M059J (cell line): ENCODE data around the gene GLIS1. TPM values are rescaled to one million over a fixed set of nuclear protein-coding genes. Genes with fewer than 3 reads are reported as not detected.

ENCODE experiments used
- DNase-seq: peaks from one replicate; pipeline ENCODE4 v3.0.0-alpha.2; 2012; ENCODE audit warnings: low read depth
- total RNA-seq: library from RNA; depleted of rRNA; stranded (reverse); fragments of >200 nt; shearing (Covaris generic); gene quantifications from 2 replicates; pipeline ENCODE4 v1.2.3, GENCODE V29; 2014

Gene GLIS1
- total RNA-seq, 1 experiment from 2014 or later: 3.0 TPM

DNA sequence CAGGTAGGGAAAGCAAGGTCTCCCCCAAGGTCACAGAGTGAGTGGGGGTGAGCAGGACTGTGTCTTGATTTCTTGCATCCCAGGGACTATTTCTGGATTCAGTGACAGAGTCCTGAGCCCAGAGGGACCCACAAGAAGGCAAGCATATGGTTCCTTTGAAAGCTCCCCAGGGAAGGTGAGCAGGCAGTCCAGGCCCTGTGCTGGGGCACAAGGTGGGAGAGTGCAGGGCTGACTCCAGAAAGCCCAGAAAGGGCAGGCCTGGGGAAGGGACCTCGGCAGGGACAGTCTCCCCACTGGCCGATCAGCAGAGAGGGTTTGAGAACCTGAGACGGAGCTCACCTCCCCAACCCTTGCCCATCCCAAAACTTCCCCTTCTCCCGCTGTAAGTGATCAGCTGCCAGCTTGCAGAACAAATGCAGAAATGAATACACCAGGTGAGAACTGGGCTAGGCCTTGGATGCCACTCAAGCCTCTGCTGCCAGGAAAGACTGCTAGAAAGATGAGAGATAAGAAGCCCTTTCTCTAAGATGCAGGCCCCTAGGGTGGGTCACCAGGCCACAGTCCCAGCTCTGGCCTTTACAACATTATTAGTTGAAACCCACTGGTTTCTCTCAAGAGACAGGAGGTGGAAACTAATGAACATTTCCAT, 121.0 kb downstream of the GLIS1 start:
- no peak for DNase-seq

DNA sequence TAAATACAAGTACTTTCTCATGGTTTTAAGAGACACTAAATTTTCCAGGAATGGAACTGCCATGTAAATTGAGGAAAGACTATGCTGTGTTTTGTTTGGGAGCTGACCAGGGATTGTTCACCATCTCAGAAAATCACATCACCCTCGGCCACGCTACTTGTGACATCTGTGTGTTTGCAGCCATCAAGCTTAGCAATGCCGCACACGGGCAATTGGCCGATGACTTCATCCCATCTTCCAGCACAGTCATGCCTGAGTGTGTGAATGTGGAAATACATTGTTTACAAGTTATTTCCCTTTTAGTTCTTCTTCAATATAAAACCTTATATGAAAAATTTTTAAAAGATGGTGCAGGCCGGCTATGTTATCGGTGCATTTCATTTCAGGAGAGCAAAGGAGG, 121.6 kb downstream of the GLIS1 start:
- peak; percentile 32 for DNase-seq

DNA sequence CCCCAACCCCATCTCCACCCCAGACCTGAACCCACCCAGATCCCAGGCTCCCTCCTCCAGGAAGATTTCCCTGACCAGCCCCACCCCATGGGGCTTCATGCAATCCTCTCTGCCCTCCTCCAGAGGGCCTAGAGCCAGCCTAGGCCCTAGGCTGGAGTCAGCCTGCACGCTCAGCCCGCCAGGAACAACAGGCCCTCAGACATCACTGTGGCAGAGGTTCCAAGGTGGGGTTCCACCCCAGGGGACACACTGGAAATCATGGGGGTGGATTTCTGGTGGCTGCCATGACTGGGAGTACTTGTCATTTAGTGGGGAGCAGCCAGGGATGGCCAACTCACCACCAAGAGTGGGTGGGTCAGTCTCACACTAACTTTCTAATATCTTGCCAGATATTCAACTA, 122.0 kb downstream of the GLIS1 start:
- DNase-seq: no peak

DNA sequence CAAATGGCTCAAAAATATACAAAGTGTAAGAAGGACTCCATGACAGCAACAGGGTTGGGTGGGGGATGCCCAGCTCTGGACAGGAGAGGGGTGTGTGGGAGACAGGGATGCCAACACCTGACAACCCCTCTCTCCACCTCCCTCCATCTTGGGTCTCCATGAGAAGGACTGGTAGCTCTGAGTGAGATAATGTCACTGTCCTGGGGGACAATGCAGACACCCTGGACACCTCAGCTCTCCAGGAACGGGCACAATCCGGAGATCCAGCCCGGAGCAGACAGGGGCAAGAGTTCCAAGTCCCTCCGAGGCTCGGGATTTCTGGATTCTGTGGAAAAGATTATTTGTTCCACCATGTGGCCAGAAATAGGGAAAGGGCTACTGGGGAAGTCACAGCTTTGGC, 122.5 kb downstream of the GLIS1 start:
- DNase-seq: no peak

DNA sequence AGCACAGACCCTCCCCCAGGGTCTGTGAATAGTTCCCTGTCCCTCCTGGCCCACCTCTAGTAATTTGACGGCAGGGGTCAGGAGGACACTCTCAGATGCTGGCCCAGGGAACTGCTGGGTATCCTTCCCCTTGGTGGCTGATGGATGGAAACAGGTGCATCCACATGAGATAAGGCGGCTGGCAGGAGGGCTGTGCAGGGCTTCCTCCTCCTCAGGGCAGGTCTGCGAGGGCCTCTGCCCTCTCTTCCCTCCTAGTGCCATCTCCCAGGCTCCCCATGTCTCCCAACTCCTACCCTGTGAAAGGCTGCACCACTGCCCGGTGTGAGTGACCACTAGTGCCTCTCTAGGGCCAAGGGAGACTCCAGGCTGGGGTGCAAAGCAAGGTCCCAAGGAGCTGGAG, 123.9 kb downstream of the GLIS1 start:
- no peak for DNase-seq

DNA sequence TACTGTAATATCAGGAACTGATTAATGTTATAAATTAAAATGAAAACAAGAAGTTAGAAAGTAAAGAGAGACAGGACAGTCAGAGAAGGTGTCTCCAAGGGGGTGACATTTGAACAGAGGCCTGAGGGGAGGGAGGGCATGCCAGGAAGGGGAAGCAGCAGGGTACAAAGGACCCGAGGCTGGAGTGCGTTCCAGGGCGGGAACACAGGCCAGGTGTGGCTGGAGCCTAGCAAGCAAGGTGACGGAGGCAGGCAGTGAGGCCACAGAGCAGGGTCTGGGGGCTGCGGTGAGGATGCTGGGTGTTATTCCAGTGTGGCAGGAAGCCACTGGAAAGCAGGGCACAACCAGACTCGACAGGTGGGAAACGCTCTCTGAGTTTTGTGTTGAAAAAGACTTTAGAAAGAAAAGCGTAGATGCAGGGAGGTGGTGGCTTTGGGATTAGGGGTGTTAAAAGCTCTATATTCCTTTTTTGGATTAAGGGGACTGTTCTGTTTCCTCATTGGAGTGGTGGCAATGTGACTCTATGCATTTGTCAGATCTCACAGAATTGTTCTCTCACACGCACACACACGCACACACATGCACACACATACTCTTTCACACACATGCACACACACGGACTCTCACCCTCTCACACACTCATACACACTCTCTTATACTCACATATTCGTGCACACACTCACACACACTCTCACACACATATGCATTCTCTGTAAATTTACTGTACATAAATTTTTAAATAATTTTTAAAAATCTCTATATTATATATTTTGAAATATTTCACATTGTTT, 124.5 kb downstream of the GLIS1 start:
- DNase-seq: no peak

DNA sequence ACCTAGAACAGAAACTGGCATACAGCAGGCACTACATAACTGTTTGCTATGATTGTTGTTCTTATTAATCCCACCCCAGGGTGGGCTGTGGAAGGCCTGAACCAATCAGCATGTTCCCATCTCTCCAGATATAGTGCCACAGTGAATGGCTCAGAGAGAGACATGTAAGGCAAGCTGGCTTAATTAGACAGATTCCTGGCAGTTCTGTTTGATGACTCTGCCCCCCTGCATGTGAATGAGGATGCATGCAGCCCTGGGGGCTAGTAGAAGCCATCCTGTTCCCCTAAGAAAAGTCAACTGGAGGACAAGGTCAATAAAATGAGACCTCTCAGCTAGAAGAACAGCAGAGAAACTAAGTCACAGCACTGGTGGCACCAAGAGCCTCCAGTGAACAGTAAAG, 130.3 kb downstream of the GLIS1 start:
- peak; percentile 19 for DNase-seq

DNA sequence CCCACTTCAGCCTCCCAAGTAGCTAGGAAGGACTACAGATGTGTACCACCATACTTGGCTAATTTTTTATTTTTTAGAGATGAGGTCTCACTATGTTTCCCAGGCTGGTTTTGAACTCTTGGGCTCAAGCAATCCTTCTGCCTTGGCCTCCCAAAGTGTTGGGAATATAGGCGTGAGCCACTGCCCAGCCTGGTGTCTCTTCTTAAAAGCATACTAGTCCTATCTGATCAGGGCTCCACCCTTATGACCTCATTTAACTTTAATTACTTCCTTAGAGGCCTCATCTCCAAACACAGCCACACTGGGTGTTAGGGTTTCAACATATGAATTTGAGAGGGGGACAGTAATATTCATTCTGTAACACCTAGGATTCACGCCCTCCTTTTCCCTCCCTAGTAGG, 130.9 kb downstream of the GLIS1 start:
- no peak for DNase-seq

DNA sequence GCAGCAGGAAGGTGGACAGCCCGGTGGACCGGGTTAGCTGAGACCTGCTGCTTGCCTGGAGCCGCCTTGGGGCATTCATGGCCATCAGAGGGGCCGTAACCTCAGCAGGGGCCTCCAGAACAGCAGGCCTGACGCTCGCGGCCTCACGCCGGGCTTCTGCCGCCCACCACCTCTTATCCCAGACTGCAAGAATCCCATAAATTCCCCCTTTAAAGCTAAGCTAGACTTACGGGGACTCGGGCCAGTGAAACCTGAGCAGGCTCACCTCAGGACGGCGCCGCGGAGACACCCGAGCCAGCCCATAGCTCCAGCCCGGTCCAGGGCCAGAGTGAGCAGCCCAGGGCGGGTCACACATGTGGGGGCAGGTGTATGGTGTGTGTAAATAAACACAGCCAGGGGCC, 132.3 kb downstream of the GLIS1 start:
- no peak for DNase-seq

DNA sequence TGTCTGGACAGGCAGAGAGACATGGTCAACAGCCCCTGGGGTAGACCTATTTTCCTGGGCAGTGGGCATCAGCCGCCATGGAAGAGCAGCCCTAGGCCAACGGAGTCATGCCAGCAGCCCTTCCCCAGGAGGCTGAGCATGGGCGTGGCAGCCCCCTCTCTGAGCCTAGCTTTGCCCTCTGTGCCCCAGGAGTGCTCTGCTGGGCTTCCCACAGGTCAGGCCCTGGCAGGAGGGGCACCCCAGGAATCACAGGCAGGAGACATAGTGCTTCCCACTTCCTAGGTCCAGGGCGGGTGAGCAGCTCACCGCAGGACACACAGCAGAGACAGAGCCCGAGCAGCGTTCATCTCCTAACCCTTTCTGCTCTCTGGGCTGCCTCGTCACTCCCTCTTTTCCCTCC, 132.8 kb downstream of the GLIS1 start:
- no peak for DNase-seq

DNA sequence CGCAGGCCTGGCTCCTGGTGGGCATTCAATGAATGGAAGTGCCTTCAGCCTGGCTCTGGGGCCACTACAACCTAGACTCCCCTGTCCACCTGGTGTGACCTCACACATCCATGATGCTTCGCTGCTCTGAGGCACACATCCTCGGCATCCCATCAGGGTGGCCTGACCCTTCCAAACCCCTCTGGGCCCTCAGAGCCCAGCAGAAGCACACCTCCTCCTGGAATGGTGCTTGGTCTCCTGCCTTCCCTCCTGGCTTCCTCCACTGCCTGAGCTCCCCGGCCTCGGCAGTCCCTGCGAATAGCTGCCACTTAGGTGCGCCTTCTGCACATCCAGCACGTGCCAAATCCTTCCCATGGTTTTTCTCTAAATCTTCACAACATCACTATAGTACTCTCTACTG, 133.8 kb downstream of the GLIS1 start:
- no peak for DNase-seq

DNA sequence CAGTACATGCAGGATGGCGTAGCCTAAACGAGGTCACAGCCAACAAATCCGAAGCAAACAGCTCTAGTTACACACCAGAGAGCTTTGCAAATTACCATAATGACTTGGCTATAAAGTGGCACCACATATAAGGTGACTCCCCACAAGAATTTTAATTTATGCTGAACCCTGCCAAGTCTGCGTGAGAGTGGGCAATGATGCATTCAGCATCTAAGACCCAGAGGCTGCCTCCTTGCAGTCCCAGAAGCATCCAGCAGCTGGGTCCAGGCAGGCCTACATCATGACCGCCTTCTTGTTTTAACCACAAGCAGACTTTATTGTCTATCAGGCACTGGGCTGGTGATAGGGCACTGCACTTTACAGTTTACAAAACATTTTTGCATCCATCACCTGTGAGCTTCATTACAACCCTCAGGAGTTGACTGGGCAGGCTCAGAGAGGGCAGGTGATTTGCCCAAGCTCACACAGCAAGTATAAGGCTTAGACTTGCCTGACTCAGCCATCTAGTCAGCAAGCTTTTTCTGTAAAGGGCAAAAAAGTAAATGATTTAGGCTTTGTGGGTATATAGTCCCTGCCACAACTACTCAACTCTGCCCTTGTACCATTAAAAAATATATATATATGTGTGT, 134.6 kb downstream of the GLIS1 start:
- DNase-seq: peak; percentile 71

DNA sequence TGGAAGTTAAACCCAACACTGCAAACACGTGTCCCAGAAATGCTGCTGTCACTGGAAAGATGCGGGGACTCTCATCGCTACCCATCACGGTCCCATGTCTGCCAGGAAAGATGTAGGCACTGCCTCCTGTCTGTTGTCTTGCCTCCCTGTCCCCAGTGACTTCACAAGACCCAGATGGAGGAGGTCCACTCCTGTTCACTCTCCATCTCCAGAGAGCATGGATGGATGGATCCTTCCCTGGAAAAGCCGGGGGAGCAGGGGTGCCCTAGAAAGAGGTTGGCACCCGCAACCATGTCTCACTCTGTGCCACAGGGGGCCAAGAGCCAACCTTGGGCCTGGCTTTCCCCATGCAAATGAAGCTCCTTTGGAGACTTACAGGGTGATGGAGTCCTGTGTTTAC, 135.5 kb downstream of the GLIS1 start:
- no peak for DNase-seq

DNA sequence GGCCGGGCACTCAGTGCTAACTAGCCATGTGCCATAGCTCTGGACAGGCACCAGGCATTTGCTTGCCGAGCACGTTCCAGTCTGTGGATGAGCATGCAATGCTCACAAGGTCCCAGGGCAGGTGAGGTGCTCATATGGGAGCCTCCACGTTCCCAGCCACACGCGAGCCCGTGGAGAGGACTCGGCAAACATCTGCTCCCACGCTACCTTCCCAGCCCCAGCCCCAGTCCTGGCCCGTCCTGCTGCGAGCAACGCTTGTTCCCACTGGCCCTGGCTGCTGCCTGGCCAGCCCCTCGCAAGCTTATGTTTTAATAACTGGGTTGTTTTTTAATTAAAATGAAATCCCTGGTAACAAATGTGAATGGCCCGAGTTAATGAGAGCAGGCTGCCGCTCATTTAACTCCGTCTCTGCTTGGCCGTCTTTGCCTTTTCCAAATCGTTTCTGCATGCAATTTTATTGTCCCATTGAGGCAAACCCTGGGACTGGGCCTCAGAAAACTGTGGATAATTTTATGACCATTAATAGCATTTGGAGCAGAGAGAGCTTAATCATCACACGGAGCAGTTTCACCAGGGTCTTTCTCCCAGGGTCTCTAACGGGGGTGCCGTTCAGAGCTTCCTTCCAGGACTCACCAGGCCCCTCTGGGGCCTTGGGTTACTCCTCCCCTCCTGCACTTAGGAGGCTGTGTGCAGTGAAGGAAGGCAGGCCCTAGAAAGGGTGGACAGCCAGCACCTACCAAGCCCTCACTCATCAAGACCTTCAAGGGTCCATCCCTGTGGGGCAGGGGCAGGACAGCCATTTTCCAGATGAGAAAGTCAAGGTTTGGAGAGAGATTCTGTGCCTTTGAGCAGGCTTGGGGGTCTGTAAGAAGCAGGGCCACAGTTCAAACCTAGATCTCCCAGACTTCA, 136.8 kb downstream of the GLIS1 start:
- no peak for DNase-seq

DNA sequence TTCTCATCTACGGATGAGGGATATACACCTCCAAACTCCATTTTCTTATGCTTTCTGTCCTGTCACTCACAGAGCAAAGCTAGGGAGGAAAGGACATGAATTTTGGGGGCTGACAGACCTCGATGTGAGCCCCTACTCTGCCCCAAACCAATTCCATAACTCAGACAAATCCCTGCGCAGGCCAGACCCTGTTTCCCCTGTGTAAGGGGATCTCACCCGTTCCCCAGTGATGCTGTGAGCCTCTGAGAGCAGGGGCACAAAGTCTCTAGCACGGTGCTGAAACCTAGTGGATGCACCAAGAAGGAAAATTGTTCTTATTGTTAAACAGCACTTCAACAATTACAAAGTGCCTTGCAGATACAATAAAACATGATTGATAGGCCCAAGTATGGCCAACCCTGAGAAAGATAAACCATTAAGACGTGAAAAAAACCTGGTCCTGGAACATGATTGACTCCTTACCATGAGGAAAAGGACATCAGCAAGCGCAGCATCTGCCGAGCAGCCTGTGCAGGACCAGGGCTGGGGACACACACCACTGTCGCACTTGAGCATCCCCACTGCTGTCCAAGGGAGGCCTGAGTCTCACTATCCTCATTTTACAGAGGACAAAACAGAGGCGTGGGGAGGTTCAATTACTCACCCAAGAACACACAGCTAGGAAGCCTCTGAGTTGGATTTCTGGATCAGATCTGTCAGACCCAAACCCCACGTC, 137.8 kb downstream of the GLIS1 start:
- DNase-seq: no peak

DNA sequence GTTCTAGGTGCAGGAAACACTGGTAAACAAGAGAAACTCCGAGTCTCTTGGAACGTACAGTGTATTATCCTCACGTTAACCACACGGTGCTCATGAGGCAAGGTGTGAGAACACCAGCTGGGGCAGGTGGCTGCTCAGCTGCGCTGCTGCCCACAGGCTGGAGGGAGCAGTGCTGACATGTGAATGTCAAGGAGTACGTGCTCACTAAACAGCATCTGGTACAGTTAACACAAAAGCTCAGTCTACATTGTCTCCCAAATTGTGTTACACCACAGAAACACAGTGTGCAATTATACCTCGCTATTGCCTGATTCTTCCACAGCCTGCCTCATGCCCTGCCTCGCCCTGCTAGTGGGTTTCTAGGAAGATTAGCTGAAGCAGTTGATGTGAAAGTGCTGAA, 138.4 kb downstream of the GLIS1 start:
- DNase-seq: no peak

DNA sequence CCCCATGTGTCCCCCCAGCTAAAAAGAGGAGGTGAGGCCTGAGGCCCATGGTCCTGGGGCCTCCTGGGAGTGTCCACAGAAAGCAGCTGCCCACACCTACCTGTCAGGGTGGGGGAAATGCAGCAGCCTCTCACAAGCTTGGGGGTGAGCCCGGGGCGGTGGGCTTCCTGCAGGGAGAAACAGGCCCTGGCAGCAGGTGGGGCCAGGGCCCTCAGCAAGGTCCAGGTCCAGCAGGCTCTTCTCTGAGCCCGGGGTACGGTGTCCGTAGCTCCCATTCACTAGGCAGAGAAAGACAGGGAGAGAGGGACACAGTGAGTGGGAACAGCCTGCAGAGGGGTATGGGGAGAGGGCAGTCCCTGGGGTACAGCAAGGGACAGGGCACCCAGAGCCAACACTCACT, 139.0 kb downstream of the GLIS1 start:
- no peak for DNase-seq

DNA sequence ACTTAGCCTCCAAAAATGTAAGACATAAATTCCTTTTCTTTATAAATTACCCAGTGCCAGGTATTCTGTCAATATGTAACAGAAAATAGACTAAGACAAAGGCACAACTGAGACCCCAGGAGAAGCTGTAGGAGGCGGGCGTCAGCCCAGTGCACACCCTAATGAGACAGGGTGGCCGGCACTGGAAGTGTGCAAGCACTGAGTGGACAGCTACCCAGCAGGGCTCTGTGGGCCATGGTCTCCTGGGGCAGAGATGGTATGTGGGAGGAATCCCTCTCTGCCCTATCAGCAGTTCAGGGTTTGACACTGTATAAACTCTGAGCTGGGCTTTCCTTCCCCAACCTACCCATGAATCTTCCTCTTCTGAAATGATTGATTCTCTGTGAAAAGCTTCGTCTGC, 139.5 kb downstream of the GLIS1 start:
- DNase-seq: no peak

DNA sequence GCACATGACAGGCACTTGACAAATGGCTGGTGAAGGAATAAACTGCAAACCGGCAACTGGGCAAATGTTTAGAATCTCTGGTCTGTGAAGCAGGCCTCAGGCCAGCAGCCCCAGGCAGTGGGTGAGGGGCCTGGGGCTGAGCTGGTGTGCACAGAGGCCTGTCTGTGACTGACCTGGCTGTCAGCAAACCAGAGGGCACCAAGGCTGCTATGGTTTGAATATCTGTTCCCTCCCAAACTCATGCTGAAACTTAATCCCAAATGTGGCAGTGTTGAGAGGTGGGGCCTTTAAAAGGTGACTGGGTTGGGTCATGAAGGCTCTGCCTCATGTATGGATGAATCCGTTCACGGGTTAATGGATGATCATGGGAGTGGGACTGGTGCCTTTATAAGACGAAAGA, 140.0 kb downstream of the GLIS1 start:
- DNase-seq: no peak

DNA sequence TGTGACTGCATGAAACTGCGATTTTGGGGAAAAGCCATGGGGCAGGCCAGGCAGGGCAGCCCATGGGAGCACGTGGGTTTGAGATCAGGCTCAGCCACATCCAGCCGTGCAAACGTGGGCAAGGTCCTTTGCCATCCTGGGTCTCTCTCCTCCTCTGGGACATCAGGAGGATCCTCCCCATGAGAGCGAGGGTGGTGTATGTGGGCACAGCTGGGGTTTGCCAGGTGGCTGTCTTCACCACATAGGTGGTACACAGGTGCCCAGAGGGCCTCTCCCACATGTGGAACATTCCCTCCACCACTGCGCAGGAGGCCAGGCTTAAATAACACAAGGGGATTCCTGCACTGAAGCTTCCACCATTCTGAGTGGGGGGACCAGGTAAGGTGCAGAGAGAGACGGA, 143.1 kb downstream of the GLIS1 start:
- no peak for DNase-seq

DNA sequence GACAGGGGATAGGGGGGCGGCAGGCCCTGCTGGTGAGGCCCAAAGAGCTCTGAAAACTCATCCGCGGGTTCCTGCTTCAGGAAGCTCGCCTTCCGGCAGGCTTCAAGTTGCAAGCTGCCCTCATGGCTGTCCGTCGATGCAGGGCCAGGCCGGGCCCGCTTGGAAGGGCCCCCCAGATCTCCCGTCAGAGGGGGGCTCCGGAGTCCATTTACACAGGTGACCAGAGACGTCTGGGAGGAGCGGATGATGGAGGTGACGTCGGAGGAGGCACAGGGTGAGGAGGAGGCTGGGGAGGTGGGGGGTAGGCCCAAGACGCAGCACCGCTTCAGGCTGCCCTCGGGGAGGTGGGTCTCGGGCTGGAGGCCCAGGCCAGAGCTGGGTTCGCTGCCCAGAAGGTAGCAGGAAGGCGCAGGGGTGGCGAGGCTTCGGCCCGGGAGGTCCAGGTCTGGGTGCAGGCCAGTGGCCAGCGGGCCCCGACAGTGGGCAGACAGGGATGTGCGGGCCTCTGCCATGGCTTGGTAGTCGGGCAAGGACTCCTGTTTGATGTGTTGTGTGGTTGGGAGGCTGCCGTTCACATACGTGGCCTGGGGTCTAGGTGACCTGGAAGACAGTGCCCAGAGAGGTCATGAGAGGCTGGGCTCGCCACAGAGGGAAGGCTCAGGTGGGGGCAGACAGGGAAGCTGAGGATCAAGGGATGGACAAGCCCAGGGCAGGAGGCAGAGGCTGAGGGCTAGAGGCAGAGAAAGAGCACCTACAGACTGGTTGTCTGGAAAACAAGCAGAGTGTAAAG, 144.4 kb downstream of the GLIS1 start:
- no peak for DNase-seq
